GM12873 (cell line): Measurements from ENCODE around the gene AQP1.

ENCODE experiments used
- TF ChIP-seq, protein P1 (sequence below): IDR thresholded peaks from 2 replicates; pipeline ENCODE4 v1.5.1; 2012; ENCODE audit warnings: low read depth, mild to moderate bottlenecking, moderate library complexity, low read length, control low read depth; ENCODE audit not compliant: insufficient read depth; ENCODE audit errors: missing control alignments

AQP1 gene

DNA sequence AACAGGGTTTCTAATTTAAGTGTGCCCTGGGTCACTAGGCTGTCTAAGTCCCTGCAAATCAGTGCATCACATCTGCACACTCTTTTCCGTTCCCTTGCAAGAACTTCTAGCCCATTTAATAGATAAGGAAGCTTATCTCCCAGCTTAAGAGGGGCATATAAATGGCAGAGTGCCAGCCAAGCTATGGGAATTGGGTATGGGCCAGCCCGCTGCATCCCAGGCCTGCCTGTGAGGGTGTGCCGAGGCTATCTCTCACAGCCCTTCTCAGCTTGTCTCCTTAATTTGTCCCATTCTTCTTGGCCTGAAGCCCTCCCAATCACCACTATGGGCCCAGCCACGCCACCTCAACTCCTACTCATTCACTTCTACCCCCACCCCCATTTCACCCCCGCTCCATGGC lies 14.7 kb downstream of the AQP1 start:
- TF ChIP-seq, protein P1, sequence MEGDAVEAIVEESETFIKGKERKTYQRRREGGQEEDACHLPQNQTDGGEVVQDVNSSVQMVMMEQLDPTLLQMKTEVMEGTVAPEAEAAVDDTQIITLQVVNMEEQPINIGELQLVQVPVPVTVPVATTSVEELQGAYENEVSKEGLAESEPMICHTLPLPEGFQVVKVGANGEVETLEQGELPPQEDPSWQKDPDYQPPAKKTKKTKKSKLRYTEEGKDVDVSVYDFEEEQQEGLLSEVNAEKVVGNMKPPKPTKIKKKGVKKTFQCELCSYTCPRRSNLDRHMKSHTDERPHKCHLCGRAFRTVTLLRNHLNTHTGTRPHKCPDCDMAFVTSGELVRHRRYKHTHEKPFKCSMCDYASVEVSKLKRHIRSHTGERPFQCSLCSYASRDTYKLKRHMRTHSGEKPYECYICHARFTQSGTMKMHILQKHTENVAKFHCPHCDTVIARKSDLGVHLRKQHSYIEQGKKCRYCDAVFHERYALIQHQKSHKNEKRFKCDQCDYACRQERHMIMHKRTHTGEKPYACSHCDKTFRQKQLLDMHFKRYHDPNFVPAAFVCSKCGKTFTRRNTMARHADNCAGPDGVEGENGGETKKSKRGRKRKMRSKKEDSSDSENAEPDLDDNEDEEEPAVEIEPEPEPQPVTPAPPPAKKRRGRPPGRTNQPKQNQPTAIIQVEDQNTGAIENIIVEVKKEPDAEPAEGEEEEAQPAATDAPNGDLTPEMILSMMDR: no peak

DNA sequence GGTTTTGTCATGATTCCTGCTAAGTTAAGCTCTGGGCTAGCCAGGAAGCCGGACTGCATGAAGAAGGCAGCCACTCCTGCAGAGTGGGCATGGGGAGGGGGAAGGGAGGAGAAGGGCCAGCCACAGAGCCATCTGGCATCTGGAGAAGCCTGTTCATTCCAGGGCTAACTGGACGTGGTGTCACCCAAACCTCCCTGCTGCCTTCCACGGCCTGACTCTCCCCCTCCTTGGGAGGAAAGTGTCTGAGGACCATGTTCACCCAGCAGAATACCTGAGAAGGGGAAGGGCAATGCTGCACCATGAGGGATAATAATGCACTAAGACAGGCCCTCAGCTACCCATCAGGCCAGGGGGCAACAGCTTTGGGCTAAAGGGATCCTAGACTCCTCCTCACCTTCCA lies 15.4 kb downstream of the AQP1 start:
- TF ChIP-seq, protein P1: no peak

DNA sequence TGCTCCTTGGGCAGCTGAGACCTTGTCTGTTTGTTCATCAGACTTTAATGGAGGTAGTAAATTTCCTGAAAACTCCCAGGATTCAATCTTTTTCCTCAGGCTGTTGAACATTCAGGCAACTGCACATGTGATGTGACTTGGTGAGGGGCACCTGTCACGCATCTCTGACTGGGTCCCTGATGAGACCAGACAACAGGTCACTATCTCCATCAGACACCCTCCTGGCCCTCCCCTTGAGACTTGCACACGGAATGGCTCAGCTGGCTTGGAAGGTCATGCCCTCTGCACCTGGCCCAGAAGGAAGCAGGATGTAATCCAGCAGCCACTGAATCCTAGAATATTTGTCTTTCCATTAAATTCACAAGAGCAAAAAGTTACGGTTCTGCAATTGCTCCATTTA lies 15.9 kb downstream of the AQP1 start:
- TF ChIP-seq, protein P1: no peak

- TF ChIP-seq, protein P1: no peak
Observed at GRCh38 chr7:30928254-30928872, 16.7 kb downstream of the AQP1 start.

- TF ChIP-seq, protein P1: no peak
Observed at GRCh38 chr7:30929686-30930085, 18.0 kb downstream of the AQP1 start.

GRCh38 chr7:30930621-30931020 lies 19.0 kb downstream of the AQP1 start:
- TF ChIP-seq, protein P1: no peak

DNA sequence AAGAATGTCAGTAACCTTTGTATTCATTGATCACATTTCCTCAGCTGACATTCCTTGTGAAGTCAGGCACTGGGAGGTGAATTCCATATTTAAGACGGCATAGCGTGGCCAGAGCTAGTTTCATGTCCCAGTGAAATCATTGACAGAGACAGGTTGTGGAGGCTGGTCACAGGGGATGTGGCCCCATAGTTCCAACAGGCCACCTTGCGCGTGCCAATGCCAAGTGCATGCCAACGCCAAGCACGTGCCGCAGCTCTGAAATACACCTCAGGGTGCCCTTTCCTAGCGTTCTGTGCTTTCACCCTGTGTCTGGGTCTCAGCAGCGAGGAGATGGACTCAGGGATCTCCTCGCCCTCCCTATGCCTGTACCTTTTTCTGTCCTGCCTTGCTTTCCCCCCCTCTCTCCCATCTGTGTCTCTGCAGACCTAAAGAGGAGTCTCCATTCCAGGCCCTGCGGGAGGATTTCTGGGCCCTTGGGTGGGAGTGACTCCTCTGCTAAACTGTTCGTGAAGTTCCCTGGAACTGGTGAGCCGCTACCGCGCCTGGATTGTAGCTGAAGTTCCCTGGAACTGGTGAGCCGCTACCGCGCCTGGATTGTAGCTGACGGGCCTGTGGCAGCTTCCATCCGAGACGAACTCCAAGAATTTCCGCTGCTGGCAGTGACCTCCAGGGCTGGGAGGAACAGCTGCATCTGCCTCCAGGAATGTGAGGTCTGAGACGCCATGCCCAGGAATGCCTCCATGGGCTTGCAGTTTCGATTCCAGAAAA lies 19.7 kb downstream of the AQP1 start:
- TF ChIP-seq, protein P1: no peak
